NT2/D1 (cell line): ENCODE data around the gene HSP90AB1.
A peak's percentile ranks its signal among the peaks of the same experiment; 100 is the strongest.

Source experiments
- DNase-seq: peaks from one replicate; pipeline ENCODE4 v3.0.0-alpha.2; 2011; ENCODE audit warnings: low read depth, low spot score
- H3K27me3 ChIP-seq: 2 replicates; pipeline ENCODE4 v1.6.0; 2011; ENCODE audit warnings: mild to moderate bottlenecking; ENCODE audit not compliant: insufficient read length, insufficient read depth
- H3K36me3 ChIP-seq: 2 replicates; pipeline ENCODE4 v1.6.1; 2011; ENCODE audit warnings: mild to moderate bottlenecking, low read length, mixed read lengths; ENCODE audit not compliant: insufficient read depth, insufficient read length
- H3K4me1 ChIP-seq: 2 replicates; pipeline ENCODE4 v1.5.1; 2011; ENCODE audit not compliant: insufficient read depth, insufficient read length
- H3K4me3 ChIP-seq: 2 replicates; pipeline ENCODE4 v1.5.1; 2011; ENCODE audit warnings: low read depth; ENCODE audit not compliant: insufficient read length
- H3K9ac ChIP-seq: 2 replicates; pipeline ENCODE4 v1.6.0; 2011; ENCODE audit warnings: low read depth; ENCODE audit not compliant: insufficient read length
- H3K9me3 ChIP-seq: 2 replicates; pipeline ENCODE4 v1.5.1; 2011; ENCODE audit warnings: mild to moderate bottlenecking, low read length; ENCODE audit not compliant: insufficient read depth
- SUZ12 ChIP-seq: IDR thresholded peaks from 2 replicates; pipeline ENCODE4 v1.6.1; 2011; ENCODE audit not compliant: insufficient read length, insufficient read depth; ENCODE audit errors: extremely low read depth
- YY1 ChIP-seq: IDR thresholded peaks from 2 replicates; pipeline ENCODE4 v1.6.1; 2011; ENCODE audit not compliant: insufficient read length, insufficient read depth
- ZNF274 ChIP-seq: IDR thresholded peaks from 2 replicates; pipeline ENCODE4 v1.6.1; 2011; ENCODE audit warnings: mild to moderate bottlenecking, low read depth, low read length

The HSP90AB1 gene

DNA sequence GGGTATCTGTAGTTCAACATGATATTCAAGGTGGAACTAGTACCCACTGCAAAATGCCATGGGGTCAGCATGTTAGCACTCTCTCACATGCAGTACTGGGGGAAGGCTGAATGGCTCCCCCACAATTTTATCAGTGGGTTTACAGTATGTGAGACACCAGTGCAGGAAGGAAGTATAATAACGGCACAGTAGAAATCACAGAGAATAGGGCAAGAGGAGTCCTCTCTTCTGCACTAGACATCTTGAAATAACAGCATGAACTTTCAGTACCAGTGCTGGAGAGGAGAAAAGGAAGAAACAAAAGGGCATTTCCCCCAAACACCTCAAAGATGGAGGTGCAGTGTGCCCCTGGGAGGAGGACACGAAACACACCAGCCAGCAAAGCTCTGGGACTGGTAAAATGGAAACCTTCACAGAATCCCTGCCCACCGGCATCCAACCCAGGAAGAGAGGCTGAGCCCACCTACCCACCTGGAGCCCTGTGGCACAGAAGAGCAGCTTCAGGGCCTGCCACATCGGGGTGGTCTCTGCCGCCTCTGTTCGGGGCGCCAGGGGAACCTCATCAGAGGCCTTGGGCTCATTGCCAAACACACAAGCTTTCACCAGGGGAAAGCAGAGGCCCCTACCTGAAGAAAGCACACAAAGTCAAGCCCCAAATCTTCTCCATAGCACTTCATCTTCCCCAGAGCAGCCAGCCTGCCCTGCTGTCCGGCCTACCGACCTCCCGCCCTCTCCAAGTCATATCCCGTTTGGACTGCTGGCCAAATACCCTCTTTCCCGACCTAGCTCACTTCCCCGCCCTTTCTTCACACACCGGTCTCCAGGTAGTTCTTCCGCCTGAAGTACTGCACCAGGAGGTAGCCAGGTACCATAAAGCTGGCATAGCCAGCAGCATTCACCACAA, 9.2 kb downstream of the HSP90AB1 start:
- Histone ChIP-seq H3K36me3 (peaks cover 84% of the 10 kb centered on the region), H3K4me1 (peaks cover 3% of the 10 kb centered on the region), H3K9ac (peak overlapping the region; percentile 89), H3K27me3 (no peaks in the 10 kb centered on the region), H3K4me3 (peak overlapping the region; percentile 80), H3K9me3 (no peaks in the 10 kb centered on the region)
- TF ChIP-seq YY1 (no peak), SUZ12 (no peak), ZNF274 (no peak)
- DNase-seq = no peak

DNA sequence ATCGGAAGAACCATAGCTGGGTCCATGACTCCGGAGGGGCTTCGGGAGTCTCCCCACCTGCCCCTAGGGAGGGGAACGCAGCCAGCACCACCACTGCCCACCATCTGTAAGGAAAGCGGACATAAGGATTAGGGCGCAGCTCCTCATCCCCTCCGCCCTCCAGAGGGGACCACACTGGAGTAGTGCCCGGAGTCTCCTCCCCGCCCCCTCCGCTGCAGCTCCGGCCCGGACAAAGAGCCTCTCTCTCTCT, 9.8 kb downstream of the HSP90AB1 start:
- Histone ChIP-seq H3K9me3 (no peaks in the 10 kb centered on the region), H3K27me3 (no peaks in the 10 kb centered on the region), H3K4me3 (peak overlapping the region; percentile 80), H3K9ac (peak overlapping the region; percentile 89), H3K4me1 (peaks cover 3% of the 10 kb centered on the region), H3K36me3 (peaks cover 83% of the 10 kb centered on the region)
- DNase-seq = no peak
- no peak for TF ChIP-seq ZNF274

DNA sequence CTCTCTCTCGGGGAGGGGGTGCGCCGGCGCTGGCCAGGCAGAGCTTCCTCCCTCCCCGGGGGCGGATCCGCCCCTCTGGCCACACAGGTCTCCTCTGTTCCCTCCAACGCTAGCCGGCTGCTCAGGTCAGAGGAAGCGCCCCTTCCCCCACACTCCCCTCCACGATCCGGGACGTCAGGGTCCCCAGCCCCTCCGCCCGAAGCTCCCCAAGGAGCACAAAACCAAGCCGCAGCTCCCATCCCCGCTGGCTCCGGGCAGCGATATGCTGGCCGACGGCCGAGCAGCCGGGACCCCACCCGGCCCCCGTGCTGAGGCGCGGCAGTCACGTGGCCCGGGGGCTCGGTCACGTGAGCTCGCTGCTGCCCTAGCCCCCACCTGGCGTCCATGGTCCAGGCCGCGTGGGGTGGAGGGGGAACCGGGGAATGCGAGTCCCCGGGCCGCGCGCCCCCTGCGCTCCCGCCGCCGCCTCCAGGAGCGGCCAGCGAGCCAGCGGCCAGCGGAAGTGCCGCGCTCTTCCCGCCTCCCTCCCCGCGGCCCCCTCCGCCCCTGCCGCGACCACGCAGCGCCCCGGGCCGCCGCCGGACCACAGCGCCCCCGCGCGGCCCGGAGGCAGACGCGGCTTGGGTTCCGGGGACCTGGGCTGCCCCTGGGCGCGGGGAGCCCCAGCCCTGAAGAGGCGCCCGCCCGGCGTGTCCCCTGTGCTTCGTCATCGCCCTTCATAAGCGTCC, 10.3 kb downstream of the HSP90AB1 start, which contains the start of gene SLC35B2:
TSS of gene SLC35B2 (minus strand) at position 504 of the 728 bp plus-strand sequence. CDS start at position 386, 118 bp downstream.
- no peak for DNase-seq
- TF ChIP-seq SUZ12 = no peak
- no peak for TF ChIP-seq YY1
- no peak for TF ChIP-seq ZNF274
- peak within 1 kb of the TSS; percentile 89 for H3K9ac ChIP-seq
- peaks cover 4% of the 10 kb centered on the region for H3K4me1 ChIP-seq
- peaks cover 83% of the 10 kb centered on the region for H3K36me3 ChIP-seq
- H3K27me3 ChIP-seq = no peaks in the 10 kb centered on the region
- H3K4me3 ChIP-seq = peak within 1 kb of the TSS; percentile 80
- no peaks in the 10 kb centered on the region for H3K9me3 ChIP-seq

DNA sequence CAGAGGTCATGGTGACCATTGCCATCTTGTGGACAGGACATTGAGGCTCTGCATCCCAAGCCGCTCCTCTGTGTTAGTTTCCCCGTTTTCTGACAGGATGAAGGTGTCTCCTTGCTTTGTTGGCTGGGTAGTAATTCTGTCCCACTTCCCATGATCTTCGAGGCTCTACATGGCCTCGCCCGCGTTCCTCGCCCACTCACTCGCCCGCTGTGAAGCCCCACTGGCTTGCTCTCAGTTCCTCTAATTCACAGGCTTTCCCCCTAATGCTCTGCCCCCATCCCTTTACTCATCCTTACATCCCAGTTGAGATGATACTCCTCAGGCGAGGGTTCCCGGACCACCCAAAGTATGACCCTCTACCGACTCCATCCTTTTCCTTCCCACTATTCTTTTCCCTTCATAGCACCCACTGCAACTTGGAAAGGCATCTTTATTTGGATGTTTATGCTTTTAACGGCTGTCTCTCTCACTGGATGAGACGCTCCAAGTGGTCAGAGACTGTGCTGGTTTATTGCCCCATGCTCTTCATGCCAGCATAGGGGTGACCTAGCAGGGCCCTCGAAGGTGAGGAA, 10.9 kb downstream of the HSP90AB1 start:
- H3K27me3 ChIP-seq = no peaks in the 10 kb centered on the region
- peak overlapping the region; percentile 89 for H3K9ac ChIP-seq
- TF ChIP-seq ZNF274 (no peak), YY1 (no peak), SUZ12 (no peak)
- DNase-seq = no peak
- peak overlapping the region; percentile 39 for H3K4me3 ChIP-seq
- no peaks in the 10 kb centered on the region for H3K9me3 ChIP-seq
- H3K4me1 ChIP-seq = peaks cover 10% of the 10 kb centered on the region
- peaks cover 83% of the 10 kb centered on the region for H3K36me3 ChIP-seq

DNA sequence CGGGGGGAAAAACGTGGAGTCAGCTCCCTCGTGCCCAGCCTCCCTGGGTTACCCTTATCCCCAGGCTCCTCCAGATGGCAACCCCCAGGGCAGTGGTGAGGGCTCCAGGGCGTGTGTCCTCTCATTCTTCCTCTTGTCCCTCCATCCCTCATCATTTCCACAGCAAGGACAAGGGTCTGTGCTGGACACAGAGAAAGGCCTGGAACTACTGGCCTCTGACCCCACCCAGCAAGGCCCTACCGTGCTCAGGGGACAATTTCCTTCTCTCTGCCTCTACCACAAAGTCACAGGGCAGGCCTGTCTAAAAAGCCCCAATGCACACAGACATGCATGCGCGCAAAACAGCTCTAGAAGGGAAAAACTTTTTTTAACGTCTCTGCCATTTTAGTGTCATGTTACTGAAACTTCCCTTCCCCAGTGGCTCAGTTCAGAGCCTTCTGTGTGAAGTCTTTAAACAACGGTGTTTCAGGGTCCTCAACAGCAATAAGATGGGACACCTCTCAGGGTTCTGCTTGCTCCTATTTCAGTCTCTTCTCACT, 11.5 kb downstream of the HSP90AB1 start:
- Histone ChIP-seq H3K9me3 (no peaks in the 10 kb centered on the region), H3K9ac (no peak overlapping the region)
- no peak for DNase-seq

DNA sequence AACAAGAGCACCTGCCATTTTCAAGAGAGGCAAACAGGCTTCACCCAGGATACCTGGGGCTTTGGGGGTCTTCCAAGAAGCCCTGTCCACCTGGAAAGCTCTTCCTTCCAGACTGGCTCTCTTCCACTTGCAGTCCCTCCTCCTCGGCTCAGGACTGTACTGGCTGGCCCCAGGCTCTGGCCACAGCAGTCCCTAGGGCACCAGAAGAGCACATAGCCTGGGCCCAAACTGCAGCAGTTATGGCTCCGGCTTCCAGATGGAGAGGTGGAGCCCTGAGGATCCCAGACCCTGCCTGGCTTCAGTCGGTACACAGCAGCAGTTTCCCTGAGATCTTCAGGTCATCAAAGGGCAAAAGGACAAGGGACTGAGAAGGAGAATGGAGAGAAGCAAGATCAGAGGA, 12.0 kb downstream of the HSP90AB1 start:
- no peak overlapping the region for H3K4me3 ChIP-seq

More for the DNA sequence above, 11.5 kb downstream of the HSP90AB1 start:
- peaks cover 14% of the 10 kb centered on the region for H3K4me1 ChIP-seq
- H3K4me3 ChIP-seq = no peak overlapping the region
- H3K27me3 ChIP-seq = no peaks in the 10 kb centered on the region
- H3K36me3 ChIP-seq = peaks cover 78% of the 10 kb centered on the region
- no peak for TF ChIP-seq SUZ12
- TF ChIP-seq ZNF274 = no peak
- no peak for TF ChIP-seq YY1

DNA sequence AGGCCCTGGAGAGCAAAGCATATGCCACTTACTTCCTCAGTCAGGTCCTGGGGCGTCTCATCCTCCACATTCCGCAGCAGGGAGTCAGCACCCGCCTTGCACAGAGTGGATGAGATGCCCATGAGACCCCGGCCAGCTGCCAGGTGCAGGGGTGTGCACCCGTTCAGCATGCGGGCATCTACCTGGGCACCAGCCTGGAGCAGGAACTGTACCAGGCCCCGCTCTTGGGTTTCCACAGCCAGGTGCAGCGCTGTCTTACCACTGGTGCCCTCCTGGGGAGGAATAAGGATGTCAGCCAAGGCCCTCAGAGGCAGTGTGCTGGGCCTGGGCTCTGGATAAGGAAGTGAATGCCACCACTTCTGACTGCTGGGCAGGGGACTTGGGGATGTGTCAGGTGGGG, 13.1 kb downstream of the HSP90AB1 start:
- Histone ChIP-seq H3K9ac (no peak overlapping the region), H3K4me1 (peaks cover 23% of the 10 kb centered on the region), H3K4me3 (no peak overlapping the region), H3K27me3 (no peaks in the 10 kb centered on the region), H3K36me3 (peaks cover 62% of the 10 kb centered on the region), H3K9me3 (no peaks in the 10 kb centered on the region)
- DNase-seq = no peak
- TF ChIP-seq YY1 = no peak
- TF ChIP-seq ZNF274 = no peak
- no peak for TF ChIP-seq SUZ12

More for the DNA sequence above, 12.0 kb downstream of the HSP90AB1 start:
- peaks cover 73% of the 10 kb centered on the region for H3K36me3 ChIP-seq
- H3K4me1 ChIP-seq = peaks cover 18% of the 10 kb centered on the region
- H3K9ac ChIP-seq = no peak overlapping the region
- no peak for DNase-seq
- no peaks in the 10 kb centered on the region for H3K27me3 ChIP-seq
- H3K9me3 ChIP-seq = no peaks in the 10 kb centered on the region
- TF ChIP-seq SUZ12 = no peak
- no peak for TF ChIP-seq ZNF274
- no peak for TF ChIP-seq YY1
